LoVo (cell line): ENCODE results near the gene NEXN.
"Not testable (repeated sequence)": the region's sequence is repeated elsewhere in the genome, so short reads cannot be mapped to it uniquely, and the experiment has no call there.

Source experiments
- DNase-seq: peaks from one replicate; pipeline ENCODE4 v3.0.0-alpha.2; 2016; ENCODE audit warnings: low spot score

NEXN gene

DNA sequence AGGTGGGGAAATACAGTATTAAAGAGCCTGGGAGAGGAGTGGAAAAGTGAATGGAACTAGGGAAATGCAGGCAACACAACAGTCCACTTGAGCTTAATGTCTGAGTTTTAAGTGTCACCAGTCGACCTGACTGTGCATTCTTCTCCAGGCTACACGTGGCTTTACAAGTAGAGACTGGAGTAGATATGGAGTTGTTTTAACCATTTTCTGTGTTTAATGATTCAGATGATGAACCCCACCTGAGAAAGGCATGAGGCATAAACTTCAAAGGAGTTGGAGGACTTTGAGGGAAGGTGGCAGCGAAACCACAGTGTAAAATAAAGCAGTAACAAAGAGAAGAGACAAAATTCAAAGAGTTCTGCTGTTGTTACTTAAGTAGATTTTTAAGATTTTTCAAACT lies 77.9 kb downstream of the NEXN start:
- no peak for DNase-seq

DNA sequence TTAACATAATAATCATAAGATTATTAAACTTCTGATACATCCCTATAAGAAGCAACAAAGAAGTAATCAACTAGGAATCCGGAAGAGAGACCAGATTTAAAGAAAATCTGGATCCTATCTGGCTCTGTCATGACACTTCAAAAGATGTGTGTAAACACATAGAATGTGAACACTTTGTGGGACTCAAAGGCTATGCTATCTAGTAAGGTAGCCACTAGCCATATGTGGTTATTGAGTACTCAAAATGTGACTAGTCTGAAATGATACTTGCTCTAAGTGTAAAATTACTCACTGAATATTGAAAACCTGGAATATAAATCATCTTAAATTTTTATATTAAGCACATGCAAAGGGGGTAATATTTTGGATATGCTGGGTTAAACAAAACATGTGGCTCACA lies 81.8 kb downstream of the NEXN start:
- DNase-seq, result no peak

DNA sequence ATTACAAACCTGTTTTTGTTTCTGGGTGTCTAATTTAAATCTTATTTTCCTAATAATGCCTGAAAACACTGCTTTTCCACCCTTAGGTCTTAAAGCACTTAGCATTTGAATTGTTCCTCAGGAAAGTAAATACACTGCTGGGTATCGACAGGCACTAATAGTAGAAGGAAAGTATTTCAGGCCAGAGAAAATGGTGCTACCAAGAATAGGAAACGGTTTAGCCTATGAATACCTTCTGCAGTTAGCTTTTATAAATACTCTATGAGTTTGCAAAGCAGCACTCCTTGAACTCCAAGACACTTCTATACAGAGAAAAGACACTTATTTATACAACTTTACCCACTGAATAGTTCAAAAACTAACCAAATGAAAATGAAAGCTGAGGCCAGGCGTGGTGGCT lies 83.7 kb downstream of the NEXN start:
- no peak for DNase-seq

DNA sequence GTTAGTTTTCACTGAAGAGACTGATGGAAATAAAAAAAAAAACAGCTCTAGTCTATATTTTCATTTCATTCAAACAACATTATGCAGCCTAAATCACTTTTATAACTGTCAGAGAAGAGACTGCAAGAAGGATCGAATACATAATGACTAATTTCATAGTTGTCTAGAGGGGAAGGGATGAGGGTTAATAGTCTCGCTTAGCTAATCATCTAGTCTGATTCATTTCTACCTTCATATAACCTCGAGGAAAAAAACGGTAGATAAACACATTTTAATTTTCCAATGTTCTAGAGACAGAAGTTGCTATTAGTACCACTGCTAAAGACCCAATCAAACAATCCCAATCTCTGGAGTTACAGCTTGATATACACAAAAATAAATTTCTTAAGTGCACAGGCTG lies 87.0 kb downstream of the NEXN start:
- DNase-seq, result no peak

DNA sequence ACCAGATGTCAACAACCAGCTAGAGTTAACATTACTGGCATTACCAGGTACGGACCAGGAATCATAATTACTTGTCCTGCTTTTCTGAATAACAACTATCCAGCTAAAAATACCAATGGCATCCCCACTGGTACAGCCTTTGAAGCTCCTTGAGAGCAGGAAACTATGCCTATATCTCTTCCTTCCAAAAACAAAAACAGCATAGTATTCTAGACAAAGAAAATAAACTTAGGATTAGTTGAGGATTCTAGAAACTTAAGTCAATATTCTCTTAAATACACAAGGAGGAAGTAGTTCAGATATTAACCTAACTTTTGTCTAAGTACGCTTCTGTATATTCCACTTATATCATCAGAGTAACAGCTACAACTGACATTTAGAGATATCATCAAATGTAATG lies 87.5 kb downstream of the NEXN start:
- DNase-seq, result no peak

DNA sequence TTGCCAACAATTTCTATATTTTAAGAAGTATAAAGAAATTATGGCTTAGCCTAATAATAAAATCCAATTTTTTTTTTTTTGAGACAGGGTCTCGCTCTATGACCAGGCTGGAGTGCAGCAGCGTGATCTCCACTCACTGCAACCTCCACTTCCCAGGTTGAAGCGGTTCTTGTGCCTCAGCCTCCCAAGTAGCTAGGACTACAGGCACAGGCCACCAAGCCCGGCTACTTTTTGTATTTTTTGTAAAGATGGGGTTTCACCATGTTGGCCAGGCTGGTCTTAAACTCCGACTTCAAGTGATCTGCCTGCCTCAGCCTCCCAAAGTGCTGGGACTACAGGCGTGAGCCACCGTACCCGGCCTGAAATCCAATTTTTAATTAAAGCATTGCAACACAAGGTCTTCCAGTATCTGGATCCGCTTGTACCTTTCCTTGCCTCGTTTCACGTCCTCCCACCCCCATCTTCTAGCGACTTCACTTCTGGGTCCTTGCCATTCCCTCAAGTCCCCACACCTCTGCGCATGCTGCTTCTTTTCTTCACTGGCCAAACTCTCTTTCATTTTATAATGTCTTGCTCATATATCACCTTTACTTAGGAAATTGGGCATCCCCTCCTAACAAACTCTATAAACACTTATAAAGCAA lies 88.1 kb downstream of the NEXN start:
- no peak for DNase-seq

DNA sequence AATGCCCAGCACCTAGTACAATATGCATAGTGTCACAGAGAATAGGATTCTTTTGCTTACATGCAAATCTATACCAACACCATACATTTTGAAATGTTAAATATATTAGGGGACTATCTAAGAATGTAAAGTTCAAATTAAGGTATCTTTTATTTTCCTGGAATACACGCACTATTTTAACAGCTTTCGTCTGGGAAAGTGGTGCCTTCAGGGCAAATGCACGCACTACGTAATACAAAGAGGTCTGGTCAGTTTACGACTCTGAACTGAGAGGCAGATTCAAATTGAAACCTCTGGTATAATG lies 89.5 kb downstream of the NEXN start:
- no peak for DNase-seq

DNA sequence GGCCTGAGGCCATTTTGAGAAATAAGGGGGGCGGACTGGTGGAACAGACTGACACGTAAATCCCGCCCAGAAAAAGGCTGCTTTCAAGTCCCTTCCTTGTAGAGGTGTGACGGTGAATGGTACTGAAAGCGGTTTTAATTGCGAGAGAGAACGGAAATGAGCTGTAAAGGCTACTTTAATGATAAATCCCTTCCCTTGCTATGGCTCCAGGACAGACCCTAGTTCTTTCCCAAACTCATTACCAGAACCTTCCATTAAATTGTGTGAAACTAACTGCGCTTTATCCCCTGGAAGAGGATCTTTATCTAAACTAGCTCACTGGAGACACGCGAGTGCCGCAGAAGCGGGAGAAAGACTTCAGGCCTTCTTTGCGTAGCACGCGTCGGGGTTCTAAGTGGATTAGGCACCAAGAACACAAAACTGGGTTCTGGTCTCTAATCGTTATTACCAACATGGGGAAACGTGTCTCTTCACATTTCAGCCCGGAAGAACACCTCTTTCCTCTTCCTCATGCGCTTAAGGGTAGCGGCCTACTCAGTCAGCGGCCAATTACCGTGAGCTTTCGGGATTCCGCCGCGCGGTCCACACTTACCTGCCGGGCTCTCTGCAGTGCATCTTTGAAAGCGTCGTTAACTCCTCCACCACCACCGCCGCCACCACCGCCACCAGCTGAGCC lies 90.0 kb downstream of the NEXN start:
- peak; percentile 81 for DNase-seq

DNA sequence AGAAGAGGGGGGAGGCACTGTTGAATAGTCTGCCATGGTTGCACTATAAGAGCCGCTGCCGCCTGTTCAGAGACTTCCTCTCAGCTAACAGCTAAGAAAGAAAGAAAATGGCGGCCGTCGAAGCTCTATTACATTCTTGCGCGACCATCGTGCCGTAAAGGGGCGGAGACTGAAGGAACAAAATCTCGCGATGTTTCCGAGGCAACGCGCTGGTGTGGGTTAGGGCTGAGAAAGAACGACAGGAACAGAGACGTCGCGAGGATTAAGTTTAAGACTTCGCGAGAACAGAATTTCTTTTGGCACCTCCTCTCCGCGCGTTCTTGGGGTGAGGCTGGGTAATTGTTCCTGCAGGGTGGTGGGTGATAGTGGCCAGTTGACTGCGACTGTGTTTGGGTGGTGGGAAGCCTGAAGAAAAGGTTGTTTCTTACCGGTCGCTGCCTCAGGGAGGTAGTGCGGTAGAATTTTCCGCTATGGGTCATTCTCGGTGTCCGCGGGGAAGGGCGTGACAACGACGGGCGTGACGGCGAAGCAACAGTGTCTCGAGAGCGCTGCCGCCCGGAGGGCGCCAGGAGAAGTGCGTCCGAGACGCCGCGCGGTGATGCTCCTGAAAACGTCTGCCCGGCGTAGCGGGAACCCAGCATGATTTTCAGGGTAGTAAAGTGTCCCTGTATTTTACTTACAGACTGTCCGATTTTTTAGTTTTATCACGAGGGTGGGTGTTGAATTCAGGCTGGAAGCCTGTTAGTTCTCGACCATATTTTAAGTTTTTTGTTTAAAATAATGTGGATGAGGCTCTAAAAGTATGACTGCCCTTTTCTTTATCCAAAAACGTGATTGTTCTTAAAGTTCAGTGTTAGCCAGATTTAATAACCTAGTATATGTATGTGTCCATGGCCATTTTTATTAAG lies 90.8 kb downstream of the NEXN start, which contains the start of gene FUBP1:
FUBP1 (minus strand) TSS at position 104 of the 908 bp plus-strand sequence; CDS start at position 36, 68 bp downstream.
- peak; percentile 98 for DNase-seq

DNA sequence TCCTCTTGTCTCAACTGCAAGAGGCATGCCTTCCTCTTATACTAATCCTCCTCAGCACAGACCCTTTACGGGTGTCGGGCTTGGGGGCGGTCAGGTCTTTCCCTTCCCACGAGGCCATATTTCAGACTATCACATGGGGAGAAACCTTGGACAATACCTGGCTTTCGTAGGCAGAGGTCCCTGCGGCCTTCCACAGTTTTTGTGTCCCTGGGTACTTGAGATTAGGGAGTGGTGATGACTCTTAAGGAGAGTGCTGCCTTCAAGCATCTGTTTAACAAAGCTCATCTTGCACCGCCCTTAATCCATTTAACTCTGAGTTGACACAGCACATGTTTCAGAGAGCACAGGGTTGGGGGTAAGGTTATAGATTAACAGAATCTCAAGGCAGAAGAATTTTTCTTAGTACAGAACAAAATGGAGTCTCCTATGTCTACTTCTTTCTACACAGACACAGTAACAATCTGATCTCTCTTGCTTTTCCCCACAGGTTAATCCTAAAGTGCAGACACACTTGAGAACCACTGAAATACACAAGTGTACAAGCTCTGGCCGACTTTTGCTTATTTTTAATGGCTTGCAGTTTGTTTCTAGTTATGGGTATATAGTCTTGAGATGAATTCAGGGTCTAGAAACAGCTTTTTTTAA lies 95.0 kb downstream of the NEXN start:
- DNase-seq, result not testable (repeated sequence)

DNA sequence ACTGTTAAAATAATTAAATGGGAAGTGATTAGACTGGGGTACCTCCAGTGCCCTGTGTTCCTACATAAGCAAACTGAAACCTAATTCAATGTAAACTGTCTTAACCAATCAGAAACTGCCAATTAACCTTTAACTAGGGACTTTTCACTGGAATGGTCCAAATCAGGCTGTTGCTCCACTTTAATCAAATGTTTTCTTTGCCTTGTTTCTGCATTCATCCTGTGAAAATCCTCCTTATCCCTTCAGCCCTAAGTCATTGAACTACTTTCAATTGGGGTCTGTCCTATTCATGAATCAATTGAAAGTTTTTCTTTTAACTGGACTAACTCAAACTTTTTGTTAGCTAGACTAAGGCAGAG lies 95.6 kb downstream of the NEXN start:
- DNase-seq, result no peak

DNA sequence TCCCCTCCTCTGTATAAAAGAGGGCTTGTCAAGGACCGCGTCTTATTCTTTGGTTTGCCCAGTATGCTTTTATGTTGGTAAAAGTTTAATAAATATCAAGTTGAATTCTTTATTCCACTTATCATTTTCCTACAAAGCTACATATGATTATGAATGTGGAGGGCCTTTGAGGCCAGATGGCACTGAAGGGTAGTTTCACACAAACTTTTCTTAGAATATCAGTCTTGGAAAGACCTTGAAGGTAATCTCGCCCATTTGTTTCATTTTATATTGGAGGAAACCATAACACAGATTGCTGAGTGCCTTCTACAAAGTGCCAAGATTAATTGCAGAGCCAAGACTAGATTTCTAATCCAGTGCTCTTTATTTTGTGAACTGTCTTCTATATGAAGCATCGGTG lies 96.2 kb downstream of the NEXN start:
- DNase-seq, result no peak

DNA sequence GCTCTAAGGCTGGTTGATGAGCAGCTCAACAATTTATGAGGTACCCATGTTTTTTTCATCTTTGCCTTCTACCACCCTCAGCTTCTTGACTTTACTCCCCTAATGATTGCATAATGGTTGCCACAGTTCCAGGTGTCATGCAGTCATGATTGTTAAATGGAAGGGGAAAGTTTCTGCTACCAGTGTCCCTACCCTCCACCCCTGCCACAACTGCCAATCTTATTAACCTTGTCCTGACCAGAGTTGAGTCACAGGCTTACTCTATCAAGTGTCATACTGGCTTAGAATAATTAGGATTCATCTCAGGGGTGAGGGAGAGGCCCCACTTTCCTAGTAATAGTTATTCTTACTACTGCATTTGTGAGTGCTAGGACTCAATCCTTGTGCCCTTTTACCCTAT lies 98.4 kb downstream of the NEXN start:
- no peak for DNase-seq

DNA sequence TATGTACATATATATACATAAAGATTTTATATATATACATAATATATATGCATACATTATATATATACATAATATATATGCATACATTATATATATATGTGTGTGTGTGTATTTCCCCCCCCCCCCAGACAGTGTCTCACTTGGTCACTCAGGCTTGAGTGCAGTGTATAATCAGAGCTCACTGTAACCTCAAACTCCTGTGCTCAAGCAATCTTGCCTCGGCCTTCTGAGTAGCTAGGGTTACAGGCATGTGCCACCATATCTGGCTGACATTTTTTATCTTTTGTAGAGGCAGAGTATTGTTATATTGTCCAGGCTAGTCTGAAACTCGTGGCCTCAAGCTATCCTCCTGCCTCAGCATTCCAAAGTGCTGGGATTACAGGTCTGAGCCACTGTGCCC lies 99.5 kb downstream of the NEXN start:
- no peak for DNase-seq

DNA sequence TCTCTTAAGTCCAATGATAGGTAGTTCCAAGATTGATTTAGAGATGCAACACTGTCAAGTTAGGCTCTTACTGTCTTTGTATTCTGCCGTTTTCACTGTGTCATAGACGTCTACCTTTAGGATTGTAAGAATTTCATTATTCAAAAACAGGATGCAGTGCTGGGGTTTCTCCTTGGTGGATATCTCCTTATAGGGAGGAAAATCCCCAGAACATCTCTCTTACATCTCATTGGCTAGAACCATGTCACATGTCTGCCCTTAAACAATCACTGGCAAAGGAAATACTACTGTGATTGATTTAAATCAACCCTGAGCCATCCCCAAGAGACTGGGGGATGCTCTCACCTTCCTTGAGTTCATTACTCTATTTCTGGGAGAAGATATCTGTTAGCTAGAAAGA lies 101.3 kb downstream of the NEXN start:
- no peak for DNase-seq

DNA sequence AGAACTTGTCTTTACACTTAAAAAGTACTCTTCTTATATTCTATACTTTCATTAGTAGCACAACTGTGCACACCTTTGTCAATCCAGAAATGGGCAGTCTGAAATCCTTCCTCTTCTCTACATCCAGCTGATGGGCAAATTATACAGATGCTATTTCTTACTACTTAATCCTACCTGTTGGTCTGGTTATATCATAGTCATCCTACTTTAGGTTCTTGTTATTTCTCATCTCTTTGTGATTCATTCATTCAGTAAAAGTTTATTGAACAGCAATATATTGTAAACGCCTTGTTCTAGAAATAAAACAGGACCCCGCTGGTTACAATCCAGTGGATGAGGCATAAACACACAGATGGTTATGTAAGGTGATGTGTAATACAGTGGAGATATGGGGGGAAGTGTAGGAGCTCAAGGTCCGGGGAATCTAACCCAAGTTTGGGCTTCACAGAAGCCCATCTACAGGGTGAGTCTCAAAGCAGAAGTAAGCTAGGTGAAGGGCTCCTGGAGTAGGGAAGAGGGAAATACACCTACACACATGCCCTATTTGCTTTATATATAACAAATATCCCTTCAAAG lies 102.3 kb downstream of the NEXN start:
- DNase-seq, result no peak

DNA sequence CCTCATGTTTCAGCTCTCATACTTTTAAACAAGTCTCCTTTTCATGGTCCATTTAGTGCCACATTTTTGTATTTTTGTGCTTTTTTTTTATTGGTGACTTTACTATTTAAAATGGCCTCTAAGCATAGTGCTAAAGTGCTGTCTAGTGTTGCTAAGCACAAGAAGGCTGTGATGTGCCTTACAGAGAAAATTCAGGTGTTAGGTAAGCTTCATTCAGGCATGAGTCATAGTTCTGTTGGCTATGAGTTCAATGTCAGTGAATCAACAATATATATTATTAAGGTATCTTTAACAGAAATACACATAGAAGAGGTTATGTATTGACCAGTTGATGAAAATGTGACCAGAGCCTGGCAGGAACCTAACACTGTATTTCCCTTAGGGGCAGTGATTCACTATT lies 103.2 kb downstream of the NEXN start:
- DNase-seq, result no peak
